Measurements from ENCODE around the gene SNRPA. TPM values are rescaled to one million over a fixed set of nuclear protein-coding genes. Genes with fewer than 3 reads are reported as not detected.

The SNRPA gene
- 10 to 100 TPM; 51.6 to 95.0 (median 67.9) TPM for polyA plus RNA-seq (ENCODE audit: insufficient read length in 10 of 10)
- long read RNA-seq, donor 1, transcript SNRPA-201 (6 exons, 1,621 nt) = major isoform, 18 of 21 reads
- long read RNA-seq, donor 1, partial matches to known transcripts = 0 of 21 reads
- long read RNA-seq, donor 1, other reads (novel, unspliced or antisense) = 0 of 21 reads
- long read RNA-seq, donor 2, transcript SNRPA-201 (6 exons, 1,621 nt) = major isoform, 12 of 15 reads
- long read RNA-seq, donor 2, partial matches to known transcripts = 0 of 15 reads
- long read RNA-seq, donor 2, other reads (novel, unspliced or antisense) = 0 of 15 reads
- long read RNA-seq, donor 3 = 0 reads
- long read RNA-seq, donor 4, transcript SNRPA-201 (6 exons, 1,621 nt) = major isoform, 11 of 13 reads
- long read RNA-seq, donor 4, partial matches to known transcripts = 0 of 13 reads
- long read RNA-seq, donor 4, other reads (novel, unspliced or antisense) = 0 of 13 reads
- long read RNA-seq, donor 5, transcript SNRPA-201 (6 exons, 1,621 nt) = major isoform, 13 of 21 reads
- long read RNA-seq, donor 5, transcript SNRPA-205 (4 exons, 952 nt) = minor isoform, 7 of 21 reads
- long read RNA-seq, donor 5, partial matches to known transcripts = 0 of 21 reads
- long read RNA-seq, donor 5, other reads (novel, unspliced or antisense) = 0 of 21 reads
- long read RNA-seq, donor 6, transcript SNRPA-201 (6 exons, 1,621 nt) = major isoform, 23 of 30 reads
- long read RNA-seq, donor 6, partial matches to known transcripts = 0 of 30 reads
- long read RNA-seq, donor 6, other reads (novel, unspliced or antisense) = 0 of 30 reads
- long read RNA-seq, donor 7, transcript SNRPA-201 (6 exons, 1,621 nt) = major isoform, 18 of 20 reads
- long read RNA-seq, donor 7, partial matches to known transcripts = 0 of 20 reads
- long read RNA-seq, donor 7, other reads (novel, unspliced or antisense) = 0 of 20 reads
- long read RNA-seq, donor 8, transcript SNRPA-201 (6 exons, 1,621 nt) = major isoform, 11 of 22 reads
- long read RNA-seq, donor 8, partial matches to known transcripts = 7 of 22 reads
- long read RNA-seq, donor 8, other reads (novel, unspliced or antisense) = 0 of 22 reads
- long read RNA-seq, donor 9, partial matches to known transcripts = 0 of 5 reads
- long read RNA-seq, donor 9, other reads (novel, unspliced or antisense) = 0 of 5 reads

GRCh38 chr19:40750874-40751537, at the start of gene SNRPA:
SNRPA (plus strand) TSS chr19:40751203; CDS start chr19:40751409, 206 bp downstream.
- peak; percentile 98 to 100 (median 98) for DNase-seq

GRCh38 chr19:40701758-40702157, 49.2 kb upstream of the SNRPA start:
- DNase-seq = no peak

GRCh38 chr19:40702337-40703012, 48.5 kb upstream of the SNRPA start:
- peak in 1 of 3 donors; percentile 45 for DNase-seq

GRCh38 chr19:40703029-40703755, 47.8 kb upstream of the SNRPA start:
- DNase-seq = no peak

- no peak for DNase-seq
These were observed 46.3 kb upstream of the SNRPA start for GRCh38 chr19:40704491-40705361.

- peak in 2 of 3 donors; percentile 69 to 86 for DNase-seq
These were observed 45.7 kb upstream of the SNRPA start for GRCh38 chr19:40705362-40705651.

- DNase-seq = no peak
These were observed 44.9 kb upstream of the SNRPA start for GRCh38 chr19:40705950-40706619.

GRCh38 chr19:40707615-40708014, 43.4 kb upstream of the SNRPA start:
- no peak for DNase-seq

- DNase-seq = no peak
These were observed 41.2 kb upstream of the SNRPA start for GRCh38 chr19:40709817-40710216.

- peak in 1 of 3 donors; percentile 31 for DNase-seq
These were observed 37.1 kb upstream of the SNRPA start for GRCh38 chr19:40713939-40714338.

- DNase-seq = peak; percentile 93 to 99 (median 96)
These were observed 36.3 kb upstream of the SNRPA start for GRCh38 chr19:40714441-40715299.

- DNase-seq = peak in 1 of 3 donors; percentile 87
These were observed 34.9 kb upstream of the SNRPA start for GRCh38 chr19:40716031-40716481.

GRCh38 chr19:40716482-40717324, 34.3 kb upstream of the SNRPA start, which contains the start of the genes COQ8B and ITPKC:
COQ8B (minus strand) TSS chr19:40716886; CDS start chr19:40714632, 2,254 bp downstream.
ITPKC (plus strand) TSS chr19:40717112; CDS start chr19:40717136, 24 bp downstream.
- DNase-seq = peak; percentile 99 to 100 (median 99)

GRCh38 chr19:40717325-40717879, 33.6 kb upstream of the SNRPA start:
- no peak for DNase-seq

GRCh38 chr19:40717880-40718773, 32.9 kb upstream of the SNRPA start:
- peak in 1 of 3 donors; percentile 43 for DNase-seq

Measured in muscle of back (tissue), 13 donors.